ENCODE measurements around the gene DUOXA1. TPM values are rescaled to one million over a fixed set of nuclear protein-coding genes. Genes with fewer than 3 reads are reported as not detected.
A peak's percentile ranks its signal among the peaks of the same experiment; 100 is the strongest.
"Not testable (repeated sequence)": the region's sequence is repeated elsewhere in the genome, so short reads cannot be mapped to it uniquely, and the experiment has no call there.

The DUOXA1 gene
- total RNA-seq, 2 donors from 2014 or later, result 17.6 to 38.8 TPM

- Histone ChIP-seq H3K27me3 (replicated peaks; ENCODE audit: insufficient read depth) (no peaks in the 10 kb centered on the region), H3K27ac (peak overlapping the region; percentile 23 to 25), H3K4me1 (replicated peaks) (peaks cover 3% of the 10 kb centered on the region), H3K4me3 (no peak overlapping the region), H3K9me3 (no peaks in the 10 kb centered on the region), H3K36me3 (no peaks in the 10 kb centered on the region)
- TF ChIP-seq POLR2A (IDR thresholded peaks at IDR 0.05), result no peak
- no peak for TF ChIP-seq CTCF (IDR thresholded peaks at IDR 0.05)
- TF ChIP-seq POLR2AphosphoS5 (IDR thresholded peaks at IDR 0.05), result no peak
- intact Hi-C loops (cut with DNase I), result no loop called here
- no peak for DNase-seq (ENCODE audit: low spot score)
- WGBS, result 28% methylated on average over 3 of the region's 3 CpGs
Observed at GRCh38 chr15:45084163-45084562, 45.5 kb downstream of the DUOXA1 start.

- Histone ChIP-seq H3K4me1 (replicated peaks) (peaks cover 3% of the 10 kb centered on the region), H3K27me3 (replicated peaks; ENCODE audit: insufficient read depth) (no peaks in the 10 kb centered on the region), H3K9me3 (no peaks in the 10 kb centered on the region), H3K27ac (peak overlapping the region in 1 of 2 donors; percentile 25), H3K4me3 (no peak overlapping the region), H3K36me3 (no peaks in the 10 kb centered on the region)
- TF ChIP-seq CTCF (IDR thresholded peaks at IDR 0.05) (no peak), POLR2A (IDR thresholded peaks at IDR 0.05) (no peak), POLR2AphosphoS5 (IDR thresholded peaks at IDR 0.05) (no peak)
- intact Hi-C loops (cut with DNase I), result no loop called here
- DNase-seq (ENCODE audit: low spot score), result no peak
Observed at GRCh38 chr15:45083223-45083622, 46.5 kb downstream of the DUOXA1 start.

GRCh38 chr15:45082412-45082811 is 47.3 kb downstream of the DUOXA1 start:
- DNase-seq (ENCODE audit: low spot score); H3K27ac ChIP-seq; H3K9me3 ChIP-seq; H3K4me1 ChIP-seq (replicated peaks); intact Hi-C loops (cut with DNase I); H3K27me3 ChIP-seq (replicated peaks; ENCODE audit: insufficient read depth); H3K4me3 ChIP-seq; H3K36me3 ChIP-seq: not testable (repeated sequence)
- WGBS, result 45% methylated on average over 7 of the region's 10 CpGs

GRCh38 chr15:45080593-45080992 is 49.1 kb downstream of the DUOXA1 start:
- H3K4me3 ChIP-seq; H3K9me3 ChIP-seq; DNase-seq (ENCODE audit: low spot score); H3K36me3 ChIP-seq; H3K4me1 ChIP-seq (replicated peaks); intact Hi-C loops (cut with DNase I); H3K27me3 ChIP-seq (replicated peaks; ENCODE audit: insufficient read depth); H3K27ac ChIP-seq: not testable (repeated sequence)
- WGBS, result 87% methylated on average over 3 of the region's 3 CpGs

GRCh38 chr15:45079628-45080246 is 49.9 kb downstream of the DUOXA1 start:
- H3K9me3 ChIP-seq; H3K4me3 ChIP-seq; H3K36me3 ChIP-seq; H3K27me3 ChIP-seq (replicated peaks; ENCODE audit: insufficient read depth); H3K4me1 ChIP-seq (replicated peaks); DNase-seq (ENCODE audit: low spot score); intact Hi-C loops (cut with DNase I); H3K27ac ChIP-seq: not testable (repeated sequence)
- WGBS, result 93% methylated on average over 5 of the region's 5 CpGs

GRCh38 chr15:45079201-45079600 is 50.5 kb downstream of the DUOXA1 start:
- 67% methylated on average over 5 of the region's 5 CpGs for WGBS
- H3K27me3 ChIP-seq (replicated peaks; ENCODE audit: insufficient read depth); H3K4me3 ChIP-seq; H3K36me3 ChIP-seq; H3K4me1 ChIP-seq (replicated peaks); H3K27ac ChIP-seq; intact Hi-C loops (cut with DNase I); H3K9me3 ChIP-seq; DNase-seq (ENCODE audit: low spot score): not testable (repeated sequence)

- H3K36me3 ChIP-seq; intact Hi-C loops (cut with DNase I); H3K9me3 ChIP-seq; H3K4me3 ChIP-seq; H3K27me3 ChIP-seq (replicated peaks; ENCODE audit: insufficient read depth); H3K4me1 ChIP-seq (replicated peaks): not testable (repeated sequence)
- H3K27ac ChIP-seq, result peak overlapping the region in 1 of 2 donors; percentile 23
- DNase-seq (ENCODE audit: low spot score), result peak; percentile 24
- WGBS, result 35% methylated on average over 2 of the region's 2 CpGs
Observed at GRCh38 chr15:45077391-45077790, 52.3 kb downstream of the DUOXA1 start.

GRCh38 chr15:45075440-45076320 is 54.0 kb downstream of the DUOXA1 start:
- H3K4me1 ChIP-seq (replicated peaks); H3K36me3 ChIP-seq; DNase-seq (ENCODE audit: low spot score); H3K27ac ChIP-seq; H3K4me3 ChIP-seq; H3K27me3 ChIP-seq (replicated peaks; ENCODE audit: insufficient read depth); intact Hi-C loops (cut with DNase I); H3K9me3 ChIP-seq: not testable (repeated sequence)
- WGBS, result 100% methylated on average over 1 of the region's 9 CpGs

GRCh38 chr15:45073602-45074001 is 56.1 kb downstream of the DUOXA1 start:
- H3K27ac ChIP-seq; H3K36me3 ChIP-seq; DNase-seq (ENCODE audit: low spot score); H3K4me1 ChIP-seq (replicated peaks); H3K9me3 ChIP-seq; intact Hi-C loops (cut with DNase I); H3K27me3 ChIP-seq (replicated peaks; ENCODE audit: insufficient read depth); H3K4me3 ChIP-seq: not testable (repeated sequence)

- H3K9me3 ChIP-seq; DNase-seq (ENCODE audit: low spot score); H3K36me3 ChIP-seq; H3K4me1 ChIP-seq (replicated peaks); H3K4me3 ChIP-seq; H3K27me3 ChIP-seq (replicated peaks; ENCODE audit: insufficient read depth); intact Hi-C loops (cut with DNase I): not testable (repeated sequence)
- WGBS, result 26% methylated on average over 2 of the region's 6 CpGs
- H3K27ac ChIP-seq, result peak overlapping the region in 1 of 2 donors; percentile 39
Observed at GRCh38 chr15:45069942-45070360, 59.7 kb downstream of the DUOXA1 start.

Measured in prostate gland (tissue), 2 donors.